SIG-M5 treated with dmso at 0.1 percent for 504 hours (cell line): ENCODE data around the gene SYNDIG1.

Experiments
- DNase-seq: peaks from one replicate; lab custom pipeline; 2025; ENCODE audit not compliant: unreplicated experiment; lab: John Stamatoyannopoulos, UW

The SYNDIG1 gene

GRCh38 chr20:24491041-24491756, 21.8 kb downstream of the SYNDIG1 start:
- DNase-seq: no peak

- no peak for DNase-seq
These were observed 22.7 kb downstream of the SYNDIG1 start for GRCh38 chr20:24492031-24492607.

- no peak for DNase-seq
These were observed 23.3 kb downstream of the SYNDIG1 start for GRCh38 chr20:24492698-24493097.

- DNase-seq: no peak
These were observed 23.8 kb downstream of the SYNDIG1 start for GRCh38 chr20:24493181-24493580.

GRCh38 chr20:24493661-24494459, 24.4 kb downstream of the SYNDIG1 start:
- DNase-seq: no peak

DNA sequence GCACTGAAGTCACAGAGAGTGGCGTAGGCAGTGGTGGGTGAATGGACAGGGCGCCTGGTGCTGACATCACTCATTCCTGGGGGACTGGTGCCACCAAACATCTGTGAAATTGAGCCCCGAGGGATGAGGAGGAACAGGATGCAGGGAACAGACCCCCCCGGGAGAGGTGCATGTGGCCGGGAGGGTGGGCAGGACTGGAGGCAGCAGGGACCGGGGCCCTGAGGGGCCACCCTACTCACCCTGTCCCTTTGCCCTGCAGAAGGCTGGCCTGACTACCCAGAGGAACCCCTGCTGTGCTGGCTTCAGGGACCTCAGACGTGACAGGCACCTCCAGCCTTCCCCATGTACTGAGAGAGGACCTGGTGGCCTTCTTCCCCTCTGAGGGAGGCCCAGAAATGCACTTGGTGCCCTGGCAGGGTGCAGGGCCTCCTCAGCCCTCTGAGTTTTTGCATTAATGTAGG, 25.1 kb downstream of the SYNDIG1 start:
- DNase-seq: no peak

- DNase-seq: no peak
These were observed 25.8 kb downstream of the SYNDIG1 start for GRCh38 chr20:24495266-24495665.

DNA sequence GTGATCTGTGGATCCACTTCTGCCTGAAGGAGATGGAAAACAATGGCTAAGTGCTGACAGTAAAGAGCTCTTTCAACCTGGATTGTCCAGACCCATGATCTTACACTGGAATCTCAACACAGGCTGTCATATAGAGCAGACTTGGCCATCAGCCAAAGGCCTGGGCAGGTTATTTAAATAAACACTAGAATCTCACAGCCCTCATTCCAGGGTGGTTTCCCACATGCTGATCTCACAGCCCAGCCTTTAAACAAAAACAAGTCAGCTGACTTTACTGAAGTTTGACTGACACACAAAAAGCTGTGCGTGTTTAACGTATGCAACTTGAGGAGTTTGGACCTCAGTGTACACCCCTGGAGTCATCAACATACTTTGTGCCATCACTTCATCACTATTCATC, 28.4 kb downstream of the SYNDIG1 start:
- no peak for DNase-seq

- no peak for DNase-seq
These were observed 29.2 kb downstream of the SYNDIG1 start for GRCh38 chr20:24498641-24499040.

DNA sequence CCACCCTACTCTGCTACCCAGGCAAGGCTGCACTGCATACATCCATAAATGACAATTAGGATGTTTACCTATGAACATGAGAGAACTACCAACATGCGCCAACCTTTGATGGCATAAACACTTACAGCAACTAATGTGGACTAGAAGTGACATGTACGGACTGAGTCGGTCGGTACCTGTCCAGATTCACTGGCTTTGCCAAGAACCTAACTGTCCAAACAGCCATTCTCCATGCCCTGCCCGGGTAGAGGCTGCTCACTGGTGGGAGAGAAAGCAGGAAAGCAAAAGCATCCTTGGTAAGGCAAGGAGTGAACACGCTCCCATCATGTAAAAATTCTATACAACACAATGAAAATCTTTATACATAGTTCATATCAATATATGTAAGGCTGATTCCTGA, 30.0 kb downstream of the SYNDIG1 start:
- no peak for DNase-seq

GRCh38 chr20:24501764-24502556, 32.5 kb downstream of the SYNDIG1 start:
- no peak for DNase-seq

- no peak for DNase-seq
These were observed 33.2 kb downstream of the SYNDIG1 start for GRCh38 chr20:24502661-24503060.

- DNase-seq: no peak
These were observed 34.0 kb downstream of the SYNDIG1 start for GRCh38 chr20:24503352-24503931.

DNA sequence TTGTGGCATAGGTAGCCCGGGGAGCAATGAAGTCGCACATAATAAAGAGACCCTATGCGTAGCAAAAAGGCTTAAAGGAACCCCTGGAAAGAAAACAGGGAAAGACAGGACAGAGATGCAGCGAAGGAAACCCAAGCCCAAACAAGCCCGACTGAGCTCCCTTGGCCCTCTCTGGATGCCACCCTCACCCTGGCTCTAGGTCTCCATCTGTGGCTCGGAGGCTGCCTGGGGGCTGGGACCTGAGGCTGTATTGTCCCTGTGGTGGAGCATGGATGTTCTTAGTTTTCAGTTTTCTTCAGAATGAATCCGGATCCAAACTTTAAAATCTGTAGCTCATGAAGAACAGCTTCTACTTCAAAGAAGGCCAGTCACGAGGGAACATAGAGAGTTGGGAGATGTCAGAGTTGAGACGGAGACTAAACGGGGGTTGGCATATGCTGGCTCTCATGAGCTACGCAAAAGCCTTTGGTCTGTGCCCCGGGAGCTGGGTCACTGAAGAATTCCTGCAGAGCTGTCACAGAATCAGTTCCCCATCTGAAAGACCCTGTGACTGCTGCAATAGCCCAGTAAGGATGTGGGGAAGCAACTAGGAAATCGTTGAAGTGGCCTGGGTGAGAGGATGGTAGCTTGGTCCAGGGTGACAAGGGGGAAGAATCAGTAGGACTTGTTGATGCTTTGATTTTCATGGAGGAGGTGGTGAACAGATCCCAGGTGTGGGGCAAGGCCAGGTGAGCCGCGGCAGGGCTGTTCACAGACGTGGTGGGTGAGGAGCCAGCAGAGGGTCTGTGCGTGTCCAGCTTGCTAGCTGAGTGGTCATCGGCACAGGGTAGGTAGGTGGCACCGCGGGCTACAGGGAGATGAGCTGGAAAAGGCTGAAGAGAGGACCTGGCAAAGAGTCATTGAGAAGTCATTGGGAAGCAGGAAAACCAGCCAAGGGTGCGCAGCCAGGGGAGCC, 35.2 kb downstream of the SYNDIG1 start:
- no peak for DNase-seq

DNA sequence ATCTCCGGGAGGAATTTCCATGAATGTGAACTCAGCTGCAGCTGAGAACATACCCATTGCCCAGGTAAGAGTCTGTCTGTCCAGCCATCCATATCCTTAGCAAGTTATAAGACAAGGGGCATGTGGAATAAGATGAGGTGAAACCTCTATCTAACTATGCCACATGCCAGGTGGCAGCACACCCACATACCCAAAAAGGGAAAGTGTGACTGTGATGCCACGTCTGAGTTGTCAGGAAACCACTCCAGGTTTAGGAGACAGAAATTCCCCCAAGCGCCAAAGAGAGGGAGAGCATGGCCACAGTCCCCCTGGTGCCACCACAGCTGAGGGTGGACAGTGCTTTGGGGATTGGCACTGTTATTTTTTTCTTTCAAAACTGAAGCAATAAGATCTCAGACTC, 36.7 kb downstream of the SYNDIG1 start:
- no peak for DNase-seq

DNA sequence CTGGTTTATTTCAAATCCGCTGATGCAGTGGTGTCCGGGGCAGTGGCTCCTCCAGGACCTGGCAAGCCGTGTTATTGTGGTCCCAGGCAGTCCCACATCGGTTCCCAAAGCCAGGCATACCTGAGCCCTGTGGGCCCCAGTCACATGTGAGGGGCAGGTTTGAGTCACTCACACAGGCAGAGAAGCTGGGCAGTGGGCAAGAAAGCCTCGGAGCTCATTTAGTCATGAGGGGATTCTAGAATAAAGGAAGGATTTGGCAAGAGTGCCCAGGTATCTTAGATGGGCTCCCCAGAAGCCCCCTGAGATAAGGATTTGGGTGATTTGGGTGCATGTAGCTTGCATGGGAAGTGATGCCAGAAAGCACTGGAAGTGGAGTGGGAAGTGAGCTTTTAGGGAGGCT, 37.3 kb downstream of the SYNDIG1 start:
- no peak for DNase-seq

DNA sequence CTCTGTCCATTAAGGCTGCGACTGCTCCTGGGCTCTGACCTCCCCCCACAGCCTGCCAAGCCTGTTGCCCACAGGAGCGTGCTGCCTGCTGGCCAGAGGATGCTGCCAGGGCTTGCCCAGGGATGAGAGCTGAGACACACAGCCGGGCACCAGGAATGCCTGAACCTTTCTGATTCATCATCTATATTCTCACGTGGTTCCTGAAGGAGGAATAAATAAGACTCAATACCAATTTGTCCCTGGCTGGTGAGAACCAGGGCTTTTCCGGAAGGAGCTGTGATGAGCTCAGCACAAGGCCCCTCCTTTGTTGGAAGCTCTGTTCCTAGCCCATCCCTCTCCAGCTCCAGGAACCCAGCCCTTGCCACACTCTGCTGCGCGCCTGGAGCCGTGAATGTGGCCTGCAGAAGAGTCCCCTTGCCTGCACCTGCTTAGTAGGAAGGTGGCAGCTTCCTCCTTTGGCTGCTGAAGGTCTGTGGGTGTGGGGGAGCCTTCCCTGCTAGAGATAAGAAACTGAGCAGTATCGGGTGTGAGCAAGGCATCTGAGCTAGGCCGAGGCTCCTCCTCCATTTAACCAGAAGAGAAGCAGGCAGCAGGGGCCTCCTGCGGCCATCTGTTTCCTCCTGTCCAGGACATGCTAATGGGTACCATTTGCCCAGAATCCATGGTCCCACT, 37.9 kb downstream of the SYNDIG1 start:
- DNase-seq: no peak

GRCh38 chr20:24512441-24512840, 43.0 kb downstream of the SYNDIG1 start:
- DNase-seq: peak; percentile 15

GRCh38 chr20:24518515-24518914, 49.1 kb downstream of the SYNDIG1 start:
- no peak for DNase-seq
